ENCODE measurements around the gene DRD3.

The DRD3 gene

DNA sequence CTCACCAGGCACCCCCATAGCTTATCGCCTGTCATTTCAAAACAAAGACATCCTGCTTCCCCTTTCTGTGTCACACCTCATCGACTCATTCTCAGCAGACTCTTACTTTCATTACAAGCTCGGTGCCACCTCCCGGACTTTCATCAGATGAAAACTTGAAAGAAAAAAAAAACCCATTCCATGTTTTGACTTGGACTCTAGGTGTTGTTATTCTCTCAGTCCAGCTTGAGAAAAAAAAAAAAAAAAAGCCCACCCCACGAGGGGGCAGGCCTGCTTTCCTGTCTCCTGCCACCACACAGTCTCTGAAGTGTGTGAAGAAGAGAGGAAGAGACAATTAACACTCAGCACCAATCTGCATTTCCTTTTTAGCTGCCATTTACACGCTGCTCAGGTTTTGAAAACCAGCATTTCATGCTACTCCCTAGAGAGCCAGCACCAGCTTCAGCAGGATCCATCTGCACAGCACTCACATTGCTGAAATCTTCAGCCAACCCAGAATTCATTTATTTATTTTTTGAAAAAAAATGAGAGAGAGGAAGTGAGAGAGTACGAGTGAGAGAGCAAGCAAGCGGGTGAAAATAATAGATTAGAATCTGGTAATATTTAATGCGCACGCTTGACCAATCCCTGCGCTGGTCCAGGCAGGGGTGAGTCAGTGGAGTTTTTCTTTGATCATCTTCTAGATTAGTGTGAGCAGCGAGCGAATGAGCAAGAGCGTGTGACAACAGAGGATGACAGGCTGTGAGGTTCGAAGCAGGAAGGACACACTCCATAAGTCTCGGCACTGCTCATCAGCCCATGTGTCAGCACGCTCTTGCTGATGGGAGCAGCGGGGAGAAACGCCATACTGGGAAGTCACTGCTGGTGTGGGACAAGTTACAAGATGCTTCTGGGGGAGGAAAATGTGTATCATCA lies 35.0 kb upstream of the DRD3 start:
- DNase-seq (ENCODE audit: low read depth), result peak; percentile 25
- peak overlapping the region; percentile 14; the same call in 1 of the 2 replicates for H3K4me3 ChIP-seq (ENCODE audit: control insufficient read depth, low read depth, low read length)
- TF ChIP-seq, protein P1, sequence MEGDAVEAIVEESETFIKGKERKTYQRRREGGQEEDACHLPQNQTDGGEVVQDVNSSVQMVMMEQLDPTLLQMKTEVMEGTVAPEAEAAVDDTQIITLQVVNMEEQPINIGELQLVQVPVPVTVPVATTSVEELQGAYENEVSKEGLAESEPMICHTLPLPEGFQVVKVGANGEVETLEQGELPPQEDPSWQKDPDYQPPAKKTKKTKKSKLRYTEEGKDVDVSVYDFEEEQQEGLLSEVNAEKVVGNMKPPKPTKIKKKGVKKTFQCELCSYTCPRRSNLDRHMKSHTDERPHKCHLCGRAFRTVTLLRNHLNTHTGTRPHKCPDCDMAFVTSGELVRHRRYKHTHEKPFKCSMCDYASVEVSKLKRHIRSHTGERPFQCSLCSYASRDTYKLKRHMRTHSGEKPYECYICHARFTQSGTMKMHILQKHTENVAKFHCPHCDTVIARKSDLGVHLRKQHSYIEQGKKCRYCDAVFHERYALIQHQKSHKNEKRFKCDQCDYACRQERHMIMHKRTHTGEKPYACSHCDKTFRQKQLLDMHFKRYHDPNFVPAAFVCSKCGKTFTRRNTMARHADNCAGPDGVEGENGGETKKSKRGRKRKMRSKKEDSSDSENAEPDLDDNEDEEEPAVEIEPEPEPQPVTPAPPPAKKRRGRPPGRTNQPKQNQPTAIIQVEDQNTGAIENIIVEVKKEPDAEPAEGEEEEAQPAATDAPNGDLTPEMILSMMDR (IDR thresholded peaks at IDR 0.05; ENCODE audit: control insufficient read depth, insufficient read depth, low read depth, low read length, missing control alignments), result no peak

DNA sequence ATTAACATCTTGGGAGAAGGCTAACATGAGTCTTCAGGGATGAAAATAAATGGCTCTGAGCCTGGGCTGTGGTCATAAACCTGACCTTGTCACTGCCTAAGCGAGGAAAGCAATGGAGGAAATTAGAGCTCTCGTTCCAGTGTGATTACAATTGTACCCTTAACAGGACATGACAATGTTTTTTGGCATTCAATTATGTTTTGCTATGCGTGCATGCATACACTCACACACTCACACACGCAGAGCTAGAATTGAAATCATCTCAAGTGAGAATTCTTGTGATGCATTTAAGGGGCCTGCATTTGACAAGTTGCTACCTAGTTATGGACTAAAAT lies 34.4 kb upstream of the DRD3 start:
- H3K4me3 ChIP-seq (ENCODE audit: control insufficient read depth, low read depth, low read length), result no peak overlapping the region
- no peak for DNase-seq (ENCODE audit: low read depth)
- TF ChIP-seq, protein P1 (IDR thresholded peaks at IDR 0.05; ENCODE audit: control insufficient read depth, insufficient read depth, low read depth, low read length, missing control alignments), result no peak

DNA sequence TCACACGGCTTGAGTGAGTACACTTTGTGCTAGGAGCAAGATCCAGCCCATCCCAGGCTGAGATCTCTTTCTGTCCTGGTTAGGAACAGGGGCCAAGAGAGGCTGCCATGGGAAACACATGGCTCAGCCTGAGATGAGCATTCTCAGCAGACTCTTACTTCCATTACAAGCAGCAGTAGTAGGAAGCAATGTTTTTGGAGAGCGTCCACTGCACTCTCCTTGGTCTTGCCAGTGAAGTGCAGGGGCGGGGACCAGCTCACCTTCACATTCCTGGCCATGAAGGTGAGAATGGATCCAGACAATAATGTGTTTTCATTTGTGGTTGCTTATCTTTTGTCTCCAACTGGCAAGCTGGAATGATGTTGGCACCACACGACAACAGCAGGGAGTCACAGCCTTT lies 33.8 kb upstream of the DRD3 start:
- DNase-seq (ENCODE audit: low read depth), result no peak
- TF ChIP-seq, protein P1 (IDR thresholded peaks at IDR 0.05; ENCODE audit: control insufficient read depth, insufficient read depth, low read depth, low read length, missing control alignments), result no peak
- no peak overlapping the region for H3K4me3 ChIP-seq (ENCODE audit: control insufficient read depth, low read depth, low read length)

DNA sequence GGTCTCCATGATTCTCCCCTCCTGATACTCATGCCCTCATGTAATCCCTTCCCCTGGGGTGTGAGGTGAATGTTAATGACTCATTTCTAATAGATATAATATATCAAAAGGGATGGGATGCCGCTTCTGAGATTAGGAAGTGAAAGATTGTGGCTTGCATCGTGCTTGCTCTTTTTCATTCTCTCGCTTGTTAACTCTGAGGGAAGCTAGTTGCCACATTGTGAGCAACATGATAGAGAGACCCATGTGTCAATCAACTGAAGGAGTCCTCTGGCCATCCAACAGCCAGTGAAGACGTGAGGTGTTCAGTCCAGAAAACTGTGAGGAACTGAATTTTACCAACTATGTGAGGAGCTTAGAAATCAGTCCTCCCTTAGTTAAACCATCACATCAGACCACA lies 28.9 kb upstream of the DRD3 start:
- DNase-seq (ENCODE audit: low read depth), result no peak
- TF ChIP-seq, protein P1 (IDR thresholded peaks at IDR 0.05; ENCODE audit: control insufficient read depth, insufficient read depth, low read depth, low read length, missing control alignments), result no peak
- H3K4me3 ChIP-seq (ENCODE audit: control insufficient read depth, low read depth, low read length), result no peak overlapping the region

DNA sequence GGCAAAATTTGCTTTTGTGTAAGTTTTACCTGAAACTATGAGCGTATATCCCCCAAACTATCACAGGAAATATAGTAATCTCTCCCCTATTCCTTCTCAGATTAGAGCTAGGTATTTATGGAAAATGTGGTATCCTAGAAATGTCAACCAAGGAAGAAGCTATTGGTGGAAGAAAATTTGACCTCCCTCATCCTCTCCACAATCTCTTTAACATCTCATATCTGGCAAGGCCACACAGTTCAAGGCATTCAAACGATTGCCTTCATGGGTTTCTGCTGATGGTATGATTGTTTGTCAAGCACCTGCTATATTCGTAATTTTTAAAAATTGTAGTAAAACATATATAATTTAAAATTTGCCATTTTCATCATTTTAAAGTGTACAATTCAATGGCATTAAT lies 27.5 kb upstream of the DRD3 start:
- TF ChIP-seq, protein P1 (IDR thresholded peaks at IDR 0.05; ENCODE audit: control insufficient read depth, insufficient read depth, low read depth, low read length, missing control alignments), result no peak
- no peak overlapping the region for H3K4me3 ChIP-seq (ENCODE audit: control insufficient read depth, low read depth, low read length)
- DNase-seq (ENCODE audit: low read depth), result no peak

DNA sequence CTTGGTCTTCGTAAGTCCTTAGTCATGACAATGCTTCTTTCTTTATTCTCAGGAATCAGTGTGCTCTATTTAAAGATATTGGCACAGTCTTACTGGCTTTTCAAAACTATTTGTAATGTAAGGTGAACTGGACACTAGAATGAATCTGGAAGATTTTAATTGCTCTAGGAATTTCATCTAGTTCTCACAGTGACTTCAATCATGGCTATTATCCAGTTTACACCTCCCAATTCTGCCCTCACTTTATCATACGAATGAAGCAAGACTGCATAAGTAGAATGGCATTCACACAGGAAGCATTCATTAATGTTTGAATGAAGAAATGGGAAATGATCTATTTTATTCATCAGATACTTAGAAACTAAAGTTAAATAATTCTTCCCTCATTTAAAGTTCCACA lies 26.7 kb upstream of the DRD3 start:
- no peak overlapping the region for H3K4me3 ChIP-seq (ENCODE audit: control insufficient read depth, low read depth, low read length)
- DNase-seq (ENCODE audit: low read depth), result no peak
- TF ChIP-seq, protein P1 (IDR thresholded peaks at IDR 0.05; ENCODE audit: control insufficient read depth, insufficient read depth, low read depth, low read length, missing control alignments), result no peak

Data from AG09309 (cell line).